GF-D8 (cell line): ENCODE data around the gene SFT2D3.

Source experiments
- DNase-seq: peaks from one replicate; lab custom pipeline; 2025; lab: John Stamatoyannopoulos, UW

SFT2D3 gene

GRCh38 chr2:127707890-127708648 is 6.8 kb downstream of the SFT2D3 start:
- no peak for DNase-seq

- DNase-seq = no peak
These were observed 8.0 kb downstream of the SFT2D3 start for GRCh38 chr2:127709336-127709735.

GRCh38 chr2:127712999-127713398 is 11.7 kb downstream of the SFT2D3 start:
- DNase-seq = no peak

DNA sequence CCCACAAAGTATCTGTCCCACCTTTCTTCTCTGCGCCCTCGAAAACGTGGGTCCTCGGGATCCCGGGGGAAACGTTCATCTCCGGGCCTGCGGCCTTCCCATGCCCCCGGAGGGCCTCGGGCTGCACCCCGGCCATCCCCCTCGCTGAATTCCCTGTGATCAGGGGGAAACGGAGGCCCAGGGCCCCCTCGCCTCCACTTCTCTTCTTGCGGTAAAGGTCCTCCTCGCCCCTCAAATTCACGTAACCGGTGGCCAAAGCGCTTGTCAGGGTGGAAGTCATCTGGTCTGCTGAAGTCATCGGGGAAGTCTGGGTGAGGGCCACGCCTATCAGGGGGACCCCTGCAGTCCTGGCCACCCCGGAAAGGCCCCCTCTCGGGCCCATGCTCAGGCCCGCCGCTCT is 12.3 kb downstream of the SFT2D3 start:
- no peak for DNase-seq

- DNase-seq = no peak
These were observed 14.6 kb downstream of the SFT2D3 start for GRCh38 chr2:127715778-127716449.

DNA sequence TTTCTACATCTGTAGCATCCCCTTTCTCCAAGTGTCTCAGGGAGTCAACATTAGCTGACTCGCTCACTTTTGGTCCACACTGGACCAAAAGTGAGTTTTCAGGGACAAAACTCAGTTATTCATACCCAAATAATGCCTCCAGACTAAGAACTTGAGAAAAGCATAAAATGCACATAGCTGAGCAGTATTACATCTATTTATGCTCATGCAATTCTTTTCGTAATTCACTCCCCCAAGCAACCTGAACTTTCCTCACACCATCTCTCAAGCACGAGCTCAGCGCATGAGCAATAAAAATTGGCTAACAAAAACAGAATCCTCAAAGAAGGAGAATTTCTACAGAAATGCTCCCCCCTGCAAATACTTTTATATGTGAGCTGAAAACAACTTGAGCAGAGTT is 17.0 kb downstream of the SFT2D3 start:
- DNase-seq = no peak

- DNase-seq = no peak
These were observed 18.3 kb downstream of the SFT2D3 start for GRCh38 chr2:127719301-127720218.

- DNase-seq = no peak
These were observed 20.1 kb downstream of the SFT2D3 start for GRCh38 chr2:127721311-127721977.

GRCh38 chr2:127721978-127722355 is 20.7 kb downstream of the SFT2D3 start:
- no peak for DNase-seq

GRCh38 chr2:127722807-127723206 is 21.5 kb downstream of the SFT2D3 start:
- no peak for DNase-seq

DNA sequence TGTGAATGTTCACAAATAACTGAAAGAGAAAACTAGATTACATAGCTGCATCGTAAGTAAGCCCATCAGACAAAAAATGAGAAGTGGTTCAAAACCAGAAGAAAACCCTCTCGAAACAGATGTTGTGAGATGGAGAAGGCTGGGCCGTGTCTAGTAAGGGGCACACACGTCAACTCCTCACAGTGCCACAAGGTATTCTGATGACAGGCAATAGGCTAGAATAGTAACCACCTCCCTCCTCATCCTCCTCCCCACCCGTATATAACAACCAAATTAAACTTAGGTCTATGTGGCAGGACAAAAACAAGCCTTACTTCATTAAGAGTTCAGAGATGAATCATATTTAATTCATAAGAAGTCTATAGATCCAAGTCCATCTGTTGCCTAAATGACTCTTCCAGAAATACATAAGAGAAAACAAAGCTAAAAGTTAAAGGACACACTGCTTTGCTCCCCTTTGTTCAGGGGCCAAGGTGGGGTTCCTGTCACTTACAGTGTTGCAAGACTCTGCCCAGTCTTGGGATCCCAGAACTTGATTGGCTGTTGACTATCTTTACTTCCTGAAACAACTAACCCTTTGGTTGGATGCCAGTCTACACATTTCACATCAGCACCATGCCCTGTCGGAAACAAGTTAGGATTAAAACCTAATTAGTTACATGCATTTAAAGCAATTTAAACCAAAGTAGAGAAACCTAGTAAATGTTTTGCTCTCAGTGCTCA is 25.0 kb downstream of the SFT2D3 start:
- DNase-seq = no peak

GRCh38 chr2:127733113-127733815 is 32.0 kb downstream of the SFT2D3 start:
- DNase-seq = no peak

- DNase-seq = no peak
These were observed 32.7 kb downstream of the SFT2D3 start for GRCh38 chr2:127733816-127734537.

DNA sequence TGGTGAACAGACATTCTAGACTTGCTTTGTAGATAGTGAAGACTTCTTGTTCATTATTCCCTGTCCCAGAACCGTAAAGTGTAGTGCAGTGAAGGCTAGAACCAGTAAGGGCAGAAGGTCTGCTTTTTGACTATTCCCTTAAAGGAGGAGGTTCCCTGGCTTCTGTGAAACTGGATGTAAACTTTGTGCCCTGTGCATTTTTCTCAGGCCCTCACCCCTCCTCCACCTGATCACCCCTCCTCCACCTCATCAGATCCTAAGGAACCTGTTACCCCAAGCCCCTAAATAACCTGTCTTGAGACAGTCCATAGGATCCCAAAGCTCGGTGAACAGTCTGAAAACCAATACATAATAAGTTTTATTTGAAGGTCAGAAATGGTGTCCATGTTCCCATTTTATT is 33.7 kb downstream of the SFT2D3 start:
- DNase-seq = no peak

DNA sequence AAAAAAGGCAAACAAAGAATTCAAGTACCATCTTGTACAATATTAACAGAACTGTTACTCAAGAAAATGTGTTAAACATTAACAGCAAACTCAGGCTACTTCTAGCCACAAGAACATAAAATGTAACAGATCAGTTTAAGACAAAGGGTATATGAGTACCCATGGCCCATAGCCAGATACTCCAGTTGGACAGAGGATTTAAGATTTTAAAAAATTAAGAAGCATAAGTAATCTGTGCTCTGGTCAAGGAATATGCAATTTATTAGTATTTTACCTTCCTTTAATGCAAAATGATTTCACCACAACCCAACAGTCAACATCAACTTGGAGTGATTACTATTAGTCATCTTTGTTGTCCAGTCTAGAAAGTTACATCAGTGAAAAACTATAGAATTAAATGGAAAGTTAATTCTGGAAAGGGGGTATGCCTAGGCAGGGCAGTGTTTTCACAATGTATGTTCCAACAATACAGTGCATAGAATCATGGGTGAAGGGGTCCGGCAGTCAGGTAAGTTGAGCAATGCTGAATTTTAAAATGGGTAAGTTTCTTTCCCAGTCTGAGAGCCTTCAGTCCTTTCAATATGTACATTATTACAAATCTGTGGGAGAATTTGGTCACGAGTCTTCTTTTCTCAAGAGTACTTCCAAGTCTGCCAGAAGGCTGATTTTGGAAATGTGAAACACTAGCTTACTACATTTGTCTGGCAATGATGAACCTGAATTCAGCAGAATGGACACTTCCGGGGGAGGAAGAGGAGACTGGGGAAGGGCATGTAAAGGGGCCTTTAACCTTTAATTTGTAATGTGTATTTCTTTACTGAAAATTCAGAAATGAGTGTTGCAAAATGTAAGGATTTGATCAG is 34.5 kb downstream of the SFT2D3 start:
- no peak for DNase-seq

GRCh38 chr2:127737892-127738291 is 36.6 kb downstream of the SFT2D3 start:
- no peak for DNase-seq

- DNase-seq = no peak
These were observed 38.5 kb downstream of the SFT2D3 start for GRCh38 chr2:127739800-127740199.

DNA sequence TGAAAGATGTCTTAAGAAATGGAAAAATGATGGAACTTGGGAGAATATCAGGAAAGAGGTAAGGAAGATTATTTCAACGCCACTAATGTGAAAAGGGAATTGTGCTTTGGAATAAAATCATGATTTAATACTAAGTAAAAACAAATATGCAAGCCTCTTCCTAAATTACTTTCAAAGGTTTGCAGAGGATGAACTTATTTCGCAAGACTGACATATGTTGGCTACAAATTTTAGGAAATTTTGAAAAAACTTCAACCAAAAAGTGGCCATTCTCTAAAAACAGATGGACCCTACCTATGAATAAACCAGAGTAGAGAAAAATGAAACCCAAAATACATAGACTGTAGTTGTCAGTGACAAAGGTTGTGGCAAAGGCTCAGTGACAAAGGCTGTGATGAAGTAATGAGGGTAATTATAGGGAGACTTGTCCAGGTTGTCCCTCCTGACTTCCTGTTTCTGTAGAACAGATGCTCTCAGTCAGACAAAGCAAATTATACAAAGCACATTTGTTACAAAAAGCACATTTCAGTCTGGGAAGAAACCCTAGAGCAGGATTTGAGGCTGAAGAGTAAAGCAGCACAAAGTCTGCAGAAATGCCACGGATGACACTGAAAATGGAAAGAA is 39.5 kb downstream of the SFT2D3 start:
- no peak for DNase-seq
